GM18517 (cell line): ENCODE data around the gene RBP2.

Experiments
- ATAC-seq: cut with Tn5 transposase; IDR thresholded peaks from one replicate; pipeline ENCODE4 v1.9.1; 2021; ENCODE audit warnings: mild to moderate bottlenecking, moderate library complexity; ENCODE audit not compliant: unreplicated experiment

Gene RBP2

GRCh38 chr3:139476348-139476747 is at the start of gene RBP2:
Gene RBP2 (minus strand): TSS chr3:139476516. CDS start chr3:139476459, 57 bp downstream.
- ATAC-seq, result no peak

GRCh38 chr3:139524841-139525636 is 48.7 kb upstream of the RBP2 start:
- ATAC-seq, result no peak

- no peak for ATAC-seq
Measured at GRCh38 chr3:139523718-139524117, 47.4 kb upstream of the RBP2 start.

GRCh38 chr3:139523166-139523565 is 46.9 kb upstream of the RBP2 start:
- ATAC-seq, result no peak

- ATAC-seq, result no peak
Measured at GRCh38 chr3:139522421-139522820, 46.1 kb upstream of the RBP2 start.

GRCh38 chr3:139521816-139522215 is 45.5 kb upstream of the RBP2 start:
- no peak for ATAC-seq

- no peak for ATAC-seq
Measured at GRCh38 chr3:139521144-139521543, 44.8 kb upstream of the RBP2 start.

GRCh38 chr3:139519998-139520737 is 43.9 kb upstream of the RBP2 start:
- no peak for ATAC-seq

- no peak for ATAC-seq
Measured at GRCh38 chr3:139518926-139519842, 42.9 kb upstream of the RBP2 start.

- no peak for ATAC-seq
Measured at GRCh38 chr3:139518306-139518705, 42.0 kb upstream of the RBP2 start.

GRCh38 chr3:139517321-139518065 is 41.2 kb upstream of the RBP2 start:
- no peak for ATAC-seq

- ATAC-seq, result no peak
Measured at GRCh38 chr3:139514741-139515140, 38.4 kb upstream of the RBP2 start.

GRCh38 chr3:139509631-139510030 is 33.3 kb upstream of the RBP2 start:
- no peak for ATAC-seq

- no peak for ATAC-seq
Measured at GRCh38 chr3:139506766-139507165, 30.4 kb upstream of the RBP2 start.

- no peak for ATAC-seq
Measured at GRCh38 chr3:139505829-139506386, 29.6 kb upstream of the RBP2 start.

GRCh38 chr3:139499536-139499935 is 23.2 kb upstream of the RBP2 start:
- ATAC-seq, result no peak

- no peak for ATAC-seq
Measured at GRCh38 chr3:139493826-139494385, 17.6 kb upstream of the RBP2 start.

- no peak for ATAC-seq
Measured at GRCh38 chr3:139491966-139492365, 15.7 kb upstream of the RBP2 start.

- no peak for ATAC-seq
Measured at GRCh38 chr3:139491027-139491700, 14.8 kb upstream of the RBP2 start.
